ENCODE results near the gene SGCA. TPM values are rescaled to one million over a fixed set of nuclear protein-coding genes. Genes with fewer than 3 reads are reported as not detected.
A peak's percentile ranks its signal among the peaks of the same experiment; 100 is the strongest.

SGCA gene
- total and polyA plus RNA-seq, 2 of the 13 experiments (the other 11 are each of a cell fraction or from before 2014, with no cell fraction given): not detected

GRCh38 chr17:50177983-50178834 lies 12.4 kb downstream of the SGCA start (continued):
- peak; percentile 73; the same call in 1 of the 2 replicates for TF ChIP-seq ARID4A (CRISPR knock-in tag; IDR thresholded peaks at IDR 0.05; ENCODE audit: borderline replicate concordance)
- TF ChIP-seq TBX2 (CRISPR knock-in tag; IDR thresholded peaks at IDR 0.05; ENCODE audit: borderline replicate concordance): peak; percentile 65; the same call in 1 of the 2 replicates
- no peak for TF ChIP-seq ISX (CRISPR knock-in tag; conservative IDR thresholded peaks at IDR 0.05)
- no peak for TF ChIP-seq HNRNPLL (IDR thresholded peaks at IDR 0.05; ENCODE audit: low read depth, low read length, poor library complexity, severe bottlenecking)
- no peak for TF ChIP-seq MAFG (CRISPR knock-in tag; IDR thresholded peaks at IDR 0.05)
- TF ChIP-seq, protein P1, sequence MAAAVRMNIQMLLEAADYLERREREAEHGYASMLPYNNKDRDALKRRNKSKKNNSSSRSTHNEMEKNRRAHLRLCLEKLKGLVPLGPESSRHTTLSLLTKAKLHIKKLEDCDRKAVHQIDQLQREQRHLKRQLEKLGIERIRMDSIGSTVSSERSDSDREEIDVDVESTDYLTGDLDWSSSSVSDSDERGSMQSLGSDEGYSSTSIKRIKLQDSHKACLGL (CRISPR knock-in tag; IDR thresholded peaks at IDR 0.05): peak; percentile 66; the same call in 1 of the 2 replicates
- no peak for TF ChIP-seq SMARCE1 (IDR thresholded peaks at IDR 0.05; ENCODE audit: borderline replicate concordance)
- no peak for TF ChIP-seq PLSCR1 (CRISPR knock-in tag; IDR thresholded peaks at IDR 0.05; ENCODE audit: borderline replicate concordance)
- no peak for TF ChIP-seq CEBPB (IDR thresholded peaks at IDR 0.05; ENCODE audit: borderline replicate concordance, low read depth, low read length)
- TF ChIP-seq, protein P2, sequence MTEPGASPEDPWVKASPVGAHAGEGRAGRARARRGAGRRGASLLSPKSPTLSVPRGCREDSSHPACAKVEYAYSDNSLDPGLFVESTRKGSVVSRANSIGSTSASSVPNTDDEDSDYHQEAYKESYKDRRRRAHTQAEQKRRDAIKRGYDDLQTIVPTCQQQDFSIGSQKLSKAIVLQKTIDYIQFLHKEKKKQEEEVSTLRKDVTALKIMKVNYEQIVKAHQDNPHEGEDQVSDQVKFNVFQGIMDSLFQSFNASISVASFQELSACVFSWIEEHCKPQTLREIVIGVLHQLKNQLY (CRISPR knock-in tag; IDR thresholded peaks at IDR 0.05): no peak
- TF ChIP-seq, protein P3, sequence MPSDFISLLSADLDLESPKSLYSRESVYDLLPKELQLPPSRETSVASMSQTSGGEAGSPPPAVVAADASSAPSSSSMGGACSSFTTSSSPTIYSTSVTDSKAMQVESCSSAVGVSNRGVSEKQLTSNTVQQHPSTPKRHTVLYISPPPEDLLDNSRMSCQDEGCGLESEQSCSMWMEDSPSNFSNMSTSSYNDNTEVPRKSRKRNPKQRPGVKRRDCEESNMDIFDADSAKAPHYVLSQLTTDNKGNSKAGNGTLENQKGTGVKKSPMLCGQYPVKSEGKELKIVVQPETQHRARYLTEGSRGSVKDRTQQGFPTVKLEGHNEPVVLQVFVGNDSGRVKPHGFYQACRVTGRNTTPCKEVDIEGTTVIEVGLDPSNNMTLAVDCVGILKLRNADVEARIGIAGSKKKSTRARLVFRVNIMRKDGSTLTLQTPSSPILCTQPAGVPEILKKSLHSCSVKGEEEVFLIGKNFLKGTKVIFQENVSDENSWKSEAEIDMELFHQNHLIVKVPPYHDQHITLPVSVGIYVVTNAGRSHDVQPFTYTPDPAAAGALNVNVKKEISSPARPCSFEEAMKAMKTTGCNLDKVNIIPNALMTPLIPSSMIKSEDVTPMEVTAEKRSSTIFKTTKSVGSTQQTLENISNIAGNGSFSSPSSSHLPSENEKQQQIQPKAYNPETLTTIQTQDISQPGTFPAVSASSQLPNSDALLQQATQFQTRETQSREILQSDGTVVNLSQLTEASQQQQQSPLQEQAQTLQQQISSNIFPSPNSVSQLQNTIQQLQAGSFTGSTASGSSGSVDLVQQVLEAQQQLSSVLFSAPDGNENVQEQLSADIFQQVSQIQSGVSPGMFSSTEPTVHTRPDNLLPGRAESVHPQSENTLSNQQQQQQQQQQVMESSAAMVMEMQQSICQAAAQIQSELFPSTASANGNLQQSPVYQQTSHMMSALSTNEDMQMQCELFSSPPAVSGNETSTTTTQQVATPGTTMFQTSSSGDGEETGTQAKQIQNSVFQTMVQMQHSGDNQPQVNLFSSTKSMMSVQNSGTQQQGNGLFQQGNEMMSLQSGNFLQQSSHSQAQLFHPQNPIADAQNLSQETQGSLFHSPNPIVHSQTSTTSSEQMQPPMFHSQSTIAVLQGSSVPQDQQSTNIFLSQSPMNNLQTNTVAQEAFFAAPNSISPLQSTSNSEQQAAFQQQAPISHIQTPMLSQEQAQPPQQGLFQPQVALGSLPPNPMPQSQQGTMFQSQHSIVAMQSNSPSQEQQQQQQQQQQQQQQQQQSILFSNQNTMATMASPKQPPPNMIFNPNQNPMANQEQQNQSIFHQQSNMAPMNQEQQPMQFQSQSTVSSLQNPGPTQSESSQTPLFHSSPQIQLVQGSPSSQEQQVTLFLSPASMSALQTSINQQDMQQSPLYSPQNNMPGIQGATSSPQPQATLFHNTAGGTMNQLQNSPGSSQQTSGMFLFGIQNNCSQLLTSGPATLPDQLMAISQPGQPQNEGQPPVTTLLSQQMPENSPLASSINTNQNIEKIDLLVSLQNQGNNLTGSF (CRISPR knock-in tag; IDR thresholded peaks at IDR 0.05): no peak
- no peak for TF ChIP-seq ATRX (CRISPR knock-in tag; IDR thresholded peaks at IDR 0.05; ENCODE audit: borderline replicate concordance)
- TF ChIP-seq, protein P4, sequence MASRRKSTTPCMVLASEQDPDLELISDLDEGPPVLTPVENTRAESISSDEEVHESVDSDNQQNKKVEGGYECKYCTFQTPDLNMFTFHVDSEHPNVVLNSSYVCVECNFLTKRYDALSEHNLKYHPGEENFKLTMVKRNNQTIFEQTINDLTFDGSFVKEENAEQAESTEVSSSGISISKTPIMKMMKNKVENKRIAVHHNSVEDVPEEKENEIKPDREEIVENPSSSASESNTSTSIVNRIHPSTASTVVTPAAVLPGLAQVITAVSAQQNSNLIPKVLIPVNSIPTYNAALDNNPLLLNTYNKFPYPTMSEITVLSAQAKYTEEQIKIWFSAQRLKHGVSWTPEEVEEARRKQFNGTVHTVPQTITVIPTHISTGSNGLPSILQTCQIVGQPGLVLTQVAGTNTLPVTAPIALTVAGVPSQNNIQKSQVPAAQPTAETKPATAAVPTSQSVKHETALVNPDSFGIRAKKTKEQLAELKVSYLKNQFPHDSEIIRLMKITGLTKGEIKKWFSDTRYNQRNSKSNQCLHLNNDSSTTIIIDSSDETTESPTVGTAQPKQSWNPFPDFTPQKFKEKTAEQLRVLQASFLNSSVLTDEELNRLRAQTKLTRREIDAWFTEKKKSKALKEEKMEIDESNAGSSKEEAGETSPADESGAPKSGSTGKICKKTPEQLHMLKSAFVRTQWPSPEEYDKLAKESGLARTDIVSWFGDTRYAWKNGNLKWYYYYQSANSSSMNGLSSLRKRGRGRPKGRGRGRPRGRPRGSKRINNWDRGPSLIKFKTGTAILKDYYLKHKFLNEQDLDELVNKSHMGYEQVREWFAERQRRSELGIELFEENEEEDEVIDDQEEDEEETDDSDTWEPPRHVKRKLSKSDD (CRISPR knock-in tag; IDR thresholded peaks at IDR 0.05; ENCODE audit: low read depth): 0 out of 2 replicates have a peak, but pooled peaks have one; percentile 42
